GM10847 (cell line): ENCODE results near the gene C1RL.

ENCODE experiments used
- POLR2A ChIP-seq: IDR thresholded peaks from 2 replicates; pipeline ENCODE4 v1.6.1; 2011; ENCODE audit not compliant: insufficient read length; ENCODE audit errors: extremely low read depth

Gene C1RL

DNA sequence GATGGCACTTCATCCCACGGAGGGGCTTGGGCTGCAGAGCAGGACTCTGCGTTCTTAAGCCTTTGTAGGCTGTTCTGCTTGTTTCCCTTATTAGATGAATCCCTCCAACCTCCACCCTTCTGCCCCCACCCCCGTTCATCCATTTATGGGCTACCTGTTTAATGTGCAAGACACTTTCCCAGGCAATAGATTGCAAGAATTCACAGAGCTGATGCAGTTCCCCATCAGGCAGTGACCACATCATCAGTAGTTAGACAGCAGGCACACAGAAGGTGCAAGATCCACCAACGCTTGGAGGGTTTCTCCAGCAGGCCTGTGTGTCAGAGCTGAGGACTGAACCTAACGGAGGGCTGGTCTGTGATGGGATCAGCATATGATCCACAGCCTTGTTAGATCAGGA, 15.5 kb downstream of the C1RL start:
- no peak for TF ChIP-seq POLR2A

DNA sequence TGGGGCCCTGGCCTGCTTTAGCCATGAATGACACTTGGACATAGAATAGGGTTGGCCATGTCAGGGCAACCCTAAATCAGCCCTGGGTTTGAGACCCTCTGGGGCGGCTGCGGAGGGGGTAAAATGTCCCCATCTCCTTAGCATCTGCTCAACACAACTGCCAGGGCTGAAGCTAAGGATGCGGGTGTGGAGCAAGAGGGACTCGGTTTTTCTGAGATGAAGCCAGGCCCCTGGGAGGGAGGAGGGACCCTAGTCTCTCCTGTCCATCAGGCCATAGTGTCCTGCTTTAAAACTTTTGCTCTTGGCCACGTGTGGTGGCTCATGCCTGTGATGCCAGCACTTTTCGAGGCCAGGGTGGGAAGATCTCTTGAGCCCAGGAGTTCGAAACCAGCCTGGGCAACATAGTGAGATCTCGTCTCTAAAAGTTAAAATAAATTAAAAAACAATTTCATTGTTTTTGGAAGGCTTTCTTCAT, 16.0 kb downstream of the C1RL start:
- no peak for TF ChIP-seq POLR2A

DNA sequence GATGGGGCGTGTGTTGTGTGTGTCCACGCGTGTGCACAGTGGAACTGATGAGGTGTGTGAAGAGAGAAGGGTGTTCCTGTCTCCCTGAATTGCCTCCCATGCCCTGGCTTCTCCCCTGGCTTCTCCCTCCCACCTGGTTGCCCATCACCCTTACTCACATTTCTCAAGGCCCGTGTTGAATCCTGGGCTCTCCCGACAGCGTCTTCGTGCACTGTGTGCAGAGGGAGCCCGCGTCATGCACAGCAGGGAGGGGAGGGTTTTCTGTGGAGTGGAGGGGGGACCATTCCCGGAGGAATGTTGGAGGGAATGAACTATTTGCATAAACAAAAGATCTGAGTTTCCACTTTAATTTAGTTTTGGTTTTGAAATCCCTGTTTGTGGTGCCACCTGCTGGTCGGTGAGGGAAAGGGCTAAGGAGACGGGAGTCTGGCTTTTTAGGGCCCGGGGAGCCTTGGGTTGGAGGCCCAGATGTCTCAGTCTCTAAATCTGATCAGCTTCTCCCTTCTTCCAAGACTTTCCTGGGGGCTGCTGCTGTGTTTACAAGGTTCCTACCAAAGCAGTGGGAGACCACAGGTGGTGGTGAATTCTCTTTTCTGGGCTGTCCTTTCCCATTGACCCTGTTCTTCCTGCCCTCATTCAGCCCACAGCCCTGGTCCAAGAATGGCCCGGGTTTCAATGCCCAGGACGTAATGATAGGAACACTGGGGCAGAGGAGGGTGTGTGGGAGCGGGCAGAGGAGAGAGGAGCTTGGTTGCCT, 16.6 kb downstream of the C1RL start, which contains the start of gene C1R:
C1R (minus strand) TSS at position 217 of the 757 bp plus-strand sequence; CDS start at position 160, 57 bp downstream.
- TF ChIP-seq POLR2A = no peak

DNA sequence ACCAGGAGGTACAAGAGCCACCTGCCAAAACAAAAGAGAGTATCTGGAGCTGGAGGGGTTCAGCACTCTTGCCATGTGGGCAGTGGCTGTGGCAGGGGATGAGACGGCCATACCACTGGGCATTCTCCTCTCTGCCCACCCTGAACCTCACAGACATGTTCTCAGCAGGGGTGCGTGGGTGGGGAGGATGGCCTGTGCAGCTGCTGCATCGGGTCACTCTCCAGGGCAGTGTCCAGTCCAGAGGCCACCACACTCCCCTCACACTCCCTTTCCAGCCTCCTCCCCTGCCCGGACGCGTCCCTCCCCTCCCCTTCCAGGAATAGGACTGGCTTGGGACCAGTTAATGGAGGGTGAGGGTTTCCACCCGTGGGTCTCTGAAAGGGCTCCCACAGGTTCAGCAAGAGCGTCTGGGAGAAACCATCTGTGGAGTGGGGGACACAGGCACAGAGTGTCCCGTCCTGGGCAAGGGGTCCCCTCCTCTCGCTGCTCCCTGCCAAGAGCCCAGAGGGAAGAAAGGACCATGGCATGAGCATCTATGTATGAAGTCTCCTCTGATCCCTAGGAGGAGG, 17.3 kb downstream of the C1RL start:
- TF ChIP-seq POLR2A = no peak

DNA sequence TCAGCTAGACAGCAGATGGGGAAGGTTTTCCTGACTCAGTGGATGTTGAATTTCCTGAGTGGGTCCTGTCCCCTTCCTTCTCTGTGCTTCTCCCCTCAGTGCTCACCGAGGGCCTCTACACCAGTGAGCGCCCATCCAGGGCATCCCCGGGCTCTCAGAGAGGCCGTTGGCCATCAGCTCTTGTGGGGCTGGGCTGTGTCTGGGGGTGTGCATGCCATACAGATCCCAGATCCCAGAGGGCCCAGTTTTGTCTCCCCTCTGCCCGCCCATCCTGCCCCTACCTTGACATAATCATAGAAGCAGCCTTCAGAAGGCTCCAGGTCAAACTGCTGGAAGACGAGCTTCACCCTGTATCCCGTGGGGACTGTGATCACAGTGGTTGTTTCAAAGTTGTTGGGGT, 17.8 kb downstream of the C1RL start:
- no peak for TF ChIP-seq POLR2A

DNA sequence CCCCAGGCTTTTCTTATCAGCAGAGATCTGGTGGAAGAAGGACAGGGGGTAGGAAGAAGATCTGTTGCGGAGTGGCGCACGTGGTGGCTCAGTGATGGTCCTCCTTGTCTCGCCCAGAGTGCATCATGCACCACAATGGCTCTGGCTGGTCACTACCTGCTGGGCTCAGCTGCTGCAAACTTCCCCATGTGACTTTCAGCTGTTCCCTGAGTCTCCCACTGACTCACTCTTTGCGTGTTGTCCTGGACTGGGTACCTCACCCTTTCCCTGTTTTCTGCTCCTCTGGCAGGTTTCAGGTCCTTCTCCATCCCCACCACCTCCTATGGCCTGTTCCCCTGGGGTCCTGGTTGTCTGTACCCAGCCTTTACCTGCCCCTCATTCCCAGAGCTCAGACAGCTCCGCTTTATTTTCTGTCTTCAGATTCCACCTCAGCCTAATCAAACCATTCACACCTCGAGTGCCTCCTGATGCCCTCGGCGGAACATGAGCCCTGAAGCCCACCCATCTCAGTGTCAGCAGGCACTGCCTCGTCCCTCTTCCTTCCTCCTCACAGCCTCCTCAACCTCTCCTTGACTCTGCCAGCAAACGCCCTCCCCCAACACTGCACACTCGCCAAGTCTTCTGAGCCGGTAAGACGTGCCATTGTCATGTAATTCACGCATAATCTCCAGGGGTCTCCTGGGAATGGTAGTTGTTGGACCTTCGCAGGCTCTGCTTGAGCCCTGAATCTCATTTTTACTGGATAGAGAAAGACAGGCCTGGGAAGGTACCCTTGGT, 18.6 kb downstream of the C1RL start:
- no peak for TF ChIP-seq POLR2A

DNA sequence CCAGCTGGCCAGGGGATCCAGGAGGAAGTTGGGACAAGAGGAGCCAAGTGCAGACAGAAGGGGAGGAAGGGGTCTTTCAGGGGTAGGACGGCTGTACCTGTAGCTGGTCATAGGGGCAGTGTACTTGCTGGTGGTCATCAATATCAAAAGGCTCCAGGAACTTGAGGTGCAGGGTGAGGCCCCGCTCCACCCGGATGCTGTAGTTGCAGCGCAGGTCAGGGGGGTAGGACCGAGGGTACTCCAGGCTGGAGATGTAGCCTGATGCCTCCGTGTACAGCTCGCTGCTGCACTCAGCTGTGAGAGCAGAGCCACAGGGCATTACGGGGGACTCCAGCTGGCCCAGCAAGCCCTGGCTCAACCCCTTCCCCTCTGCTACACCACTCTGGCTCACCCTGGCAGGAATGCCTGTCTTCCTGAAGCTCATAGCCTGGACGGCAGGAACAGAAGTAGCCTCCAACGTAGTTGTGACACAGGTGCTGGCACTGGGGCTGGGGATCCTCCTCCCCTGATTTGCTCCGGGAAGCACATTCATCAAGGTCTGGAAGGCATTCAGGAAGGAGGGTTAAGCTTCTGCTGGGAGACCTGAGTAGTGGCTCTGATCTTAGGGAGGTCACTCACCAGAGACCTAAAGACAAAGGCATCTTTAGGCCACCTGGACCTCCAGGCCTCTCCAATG, 19.7 kb downstream of the C1RL start:
- no peak for TF ChIP-seq POLR2A

DNA sequence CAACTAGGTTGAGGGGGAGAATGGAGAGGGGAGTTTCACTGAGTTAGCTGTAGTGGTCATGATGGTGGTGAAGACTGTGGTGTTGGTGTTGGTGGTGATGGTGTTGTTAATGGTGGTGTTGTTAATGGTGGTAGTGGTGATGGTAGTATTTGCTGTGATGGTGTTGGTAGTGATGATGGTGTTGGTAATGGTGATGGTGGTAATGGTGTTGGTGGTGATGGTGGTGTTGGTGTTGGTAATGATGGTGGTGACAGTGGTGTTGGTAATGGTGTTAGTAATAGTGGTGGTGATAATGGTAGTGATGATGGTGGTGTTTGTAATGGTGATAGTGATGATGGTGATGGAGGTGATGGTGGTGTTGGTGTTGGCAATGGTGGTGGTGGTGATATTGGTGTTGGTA, 25.9 kb downstream of the C1RL start:
- TF ChIP-seq POLR2A = no peak

DNA sequence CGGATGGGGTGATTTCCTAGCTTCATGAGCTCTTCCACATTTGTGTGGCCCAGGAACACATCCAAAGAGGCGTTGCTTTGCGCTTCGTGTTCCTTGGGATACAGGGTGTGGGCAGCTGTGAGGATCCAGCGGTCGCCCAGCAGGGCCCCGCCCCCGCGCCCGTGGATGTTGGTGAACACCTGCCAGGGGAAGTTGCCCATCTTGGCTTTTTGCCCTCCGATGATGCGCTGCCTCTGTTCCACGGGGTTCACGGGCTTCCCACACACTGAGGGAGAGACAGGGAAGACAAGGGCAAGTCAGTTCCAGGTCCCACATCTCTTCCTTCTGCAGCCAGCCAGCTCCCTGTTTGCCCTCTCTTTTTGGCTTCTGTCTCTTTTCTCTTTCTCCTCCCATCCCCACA, 28.0 kb downstream of the C1RL start:
- no peak for TF ChIP-seq POLR2A

DNA sequence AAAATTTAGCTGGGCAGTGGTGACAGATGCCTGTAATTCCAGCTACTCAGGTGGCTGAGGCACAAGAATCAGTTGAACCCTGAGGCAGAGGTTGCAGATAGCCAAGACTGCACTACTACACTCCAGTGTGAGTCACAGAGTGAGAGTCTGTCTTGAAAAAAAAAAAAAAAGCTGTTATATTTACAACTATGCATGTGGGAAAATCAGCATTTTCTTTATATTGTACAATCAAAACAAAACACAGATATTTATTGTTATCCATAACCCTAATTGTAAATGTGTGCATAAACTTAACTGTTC, 29.2 kb downstream of the C1RL start:
- TF ChIP-seq POLR2A = no peak

DNA sequence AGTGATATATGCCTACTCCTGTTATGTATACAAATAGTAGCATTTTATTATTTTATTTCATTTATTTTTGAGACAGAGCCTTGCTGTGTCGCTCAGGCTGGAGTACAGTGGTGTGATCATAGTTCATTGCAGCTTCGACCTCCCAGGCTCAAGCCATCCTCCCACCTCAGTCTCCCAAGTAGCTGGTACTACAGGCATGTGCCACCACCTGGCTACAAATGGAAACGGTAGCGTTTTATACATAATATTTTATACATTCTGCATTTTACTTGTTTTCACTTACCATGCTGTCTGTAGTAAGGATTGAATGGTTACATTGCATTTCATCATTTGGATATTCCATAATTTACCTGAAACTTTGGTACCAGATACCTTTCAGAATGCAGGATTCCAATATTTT, 30.9 kb downstream of the C1RL start:
- no peak for TF ChIP-seq POLR2A

DNA sequence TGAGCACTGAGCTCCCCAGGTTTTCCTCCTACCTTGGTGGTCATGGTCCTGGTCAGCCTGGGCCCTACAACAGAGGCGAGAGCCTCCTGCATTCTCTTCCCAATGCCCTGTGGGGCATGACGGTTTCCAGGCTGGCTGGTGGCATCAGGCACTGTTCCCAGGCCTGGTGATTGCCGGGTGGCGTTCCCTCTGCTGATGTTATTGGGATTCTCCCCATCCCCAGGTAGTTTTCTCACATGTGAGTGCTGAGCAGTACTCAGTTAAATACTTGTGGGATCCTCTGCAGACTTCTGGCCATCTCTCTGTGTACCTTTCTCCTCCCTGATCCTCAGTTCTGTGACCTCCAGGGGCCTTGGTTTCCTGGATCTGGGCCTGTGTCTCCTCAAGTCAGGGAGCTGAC, 32.5 kb downstream of the C1RL start:
- TF ChIP-seq POLR2A = no peak

DNA sequence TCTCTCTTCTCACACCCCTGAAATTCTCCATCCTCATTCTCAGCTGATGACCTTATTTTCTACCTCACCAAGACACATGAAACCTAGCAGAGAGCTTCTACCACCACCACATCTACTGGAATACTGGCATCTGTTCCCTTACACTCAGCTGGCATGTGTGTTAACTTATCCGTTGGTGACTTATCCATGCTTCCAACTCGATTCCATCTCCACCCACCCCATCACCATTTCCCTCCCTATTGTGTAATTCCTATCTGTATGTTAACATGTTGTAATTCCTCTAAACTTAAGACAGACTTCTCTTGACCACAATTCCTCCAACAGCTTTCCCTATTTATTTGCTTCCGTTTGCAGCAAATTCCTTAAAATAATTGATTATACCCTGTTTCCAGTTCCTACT, 33.1 kb downstream of the C1RL start:
- TF ChIP-seq POLR2A = no peak

DNA sequence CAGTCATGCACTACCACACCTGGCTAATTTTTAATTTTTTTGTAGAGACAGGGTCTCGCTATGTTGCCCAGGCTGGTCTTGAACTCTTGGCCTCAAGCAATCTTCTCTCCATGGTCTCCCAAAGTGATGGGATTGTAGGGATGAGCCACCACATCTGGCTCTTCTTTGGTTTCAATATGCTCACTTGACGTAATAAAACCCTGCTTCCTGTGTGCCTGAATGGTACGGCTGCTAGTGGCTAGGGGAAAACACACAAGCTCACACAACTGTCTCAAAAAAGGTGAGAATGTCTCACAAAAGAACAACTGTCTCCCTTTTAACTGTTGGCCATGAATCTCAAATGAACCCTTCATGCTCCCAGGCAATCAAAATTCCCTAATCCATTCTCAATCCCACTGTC, 33.5 kb downstream of the C1RL start:
- no peak for TF ChIP-seq POLR2A

DNA sequence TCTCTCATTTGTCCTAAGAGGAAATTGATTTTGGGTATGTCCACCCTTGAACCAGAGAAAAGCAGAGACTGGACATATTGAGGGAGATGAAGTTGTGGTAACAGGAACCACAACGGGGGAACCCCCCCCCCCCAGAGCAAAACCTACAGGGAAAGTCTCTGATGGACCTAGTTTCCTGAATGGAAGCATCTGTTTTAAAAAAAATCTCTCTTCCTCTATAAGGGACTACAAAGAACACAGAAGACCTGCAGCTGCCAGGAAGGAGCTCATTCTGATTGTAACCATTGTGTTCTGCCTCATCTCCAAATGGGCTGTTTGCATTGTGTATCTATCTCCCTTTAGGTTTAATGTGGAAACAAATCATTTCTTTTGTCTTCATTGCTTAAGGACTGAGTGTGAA, 35.1 kb downstream of the C1RL start:
- TF ChIP-seq POLR2A = no peak

DNA sequence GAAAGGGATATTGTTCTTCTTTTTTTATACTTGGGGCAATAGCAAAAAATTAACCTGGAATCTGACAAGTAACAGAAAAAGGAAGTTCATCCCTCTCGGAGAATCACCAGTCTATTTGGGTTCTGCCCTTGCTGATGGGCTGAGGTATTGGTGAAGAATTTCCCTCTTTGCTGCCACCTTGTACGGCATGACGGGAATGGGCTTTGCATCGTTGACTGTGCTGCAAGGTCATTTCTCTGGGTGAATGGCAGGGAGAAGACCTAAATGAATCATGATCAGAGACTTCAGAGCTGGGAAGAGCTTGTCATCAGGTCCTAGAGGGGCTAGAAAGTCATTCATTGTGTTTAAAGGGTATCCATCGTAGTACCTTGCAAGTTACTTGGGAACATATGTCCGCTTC, 36.5 kb downstream of the C1RL start:
- TF ChIP-seq POLR2A = no peak
